Measurements from ENCODE around the gene GPR161.
A peak's percentile ranks its signal among the peaks of the same experiment; 100 is the strongest.
"Not testable (repeated sequence)": the region's sequence is repeated elsewhere in the genome, so short reads cannot be mapped to it uniquely, and the experiment has no call there.

The GPR161 gene

GRCh38 chr1:168087696-168088095, 49.0 kb downstream of the GPR161 start:
- DNase-seq (ENCODE audit: low read depth in 3 of 3) = no peak

GRCh38 chr1:168086438-168086837, 50.3 kb downstream of the GPR161 start:
- DNase-seq (ENCODE audit: low read depth in 3 of 3) = no peak

GRCh38 chr1:168085401-168085872, 51.3 kb downstream of the GPR161 start:
- no peak for DNase-seq (ENCODE audit: low read depth in 3 of 3)

- DNase-seq (ENCODE audit: low read depth in 3 of 3) = peak; percentile 19 to 44 (median 28)
These were observed 52.1 kb downstream of the GPR161 start for GRCh38 chr1:168084396-168085231.

GRCh38 chr1:168083456-168084325, 53.0 kb downstream of the GPR161 start:
- DNase-seq (ENCODE audit: low read depth in 3 of 3) = no peak

GRCh38 chr1:168082008-168082876, 54.5 kb downstream of the GPR161 start:
- peak; percentile 19 to 46 (median 35) for DNase-seq (ENCODE audit: low read depth in 3 of 3)

- DNase-seq (ENCODE audit: low read depth in 3 of 3) = no peak
These were observed 55.2 kb downstream of the GPR161 start for GRCh38 chr1:168081373-168082007.

- no peak for DNase-seq (ENCODE audit: low read depth in 3 of 3)
These were observed 57.0 kb downstream of the GPR161 start for GRCh38 chr1:168079761-168080160.

GRCh38 chr1:168069384-168069783, 67.3 kb downstream of the GPR161 start:
- DNase-seq (ENCODE audit: low read depth in 3 of 3) = no peak

GRCh38 chr1:168065506-168065905, 71.2 kb downstream of the GPR161 start:
- DNase-seq (ENCODE audit: low read depth in 3 of 3) = no peak

- no peak for DNase-seq (ENCODE audit: low read depth in 3 of 3)
These were observed 72.5 kb downstream of the GPR161 start for GRCh38 chr1:168064216-168064615.

GRCh38 chr1:168057921-168058320, 78.8 kb downstream of the GPR161 start:
- DNase-seq (ENCODE audit: low read depth in 3 of 3) = no peak

GRCh38 chr1:168057355-168057754, 79.4 kb downstream of the GPR161 start:
- DNase-seq (ENCODE audit: low read depth in 3 of 3) = no peak

- DNase-seq (ENCODE audit: low read depth in 3 of 3) = not testable (repeated sequence)
These were observed 80.6 kb downstream of the GPR161 start for GRCh38 chr1:168056152-168056551.

- DNase-seq (ENCODE audit: low read depth in 3 of 3) = no peak
These were observed 82.6 kb downstream of the GPR161 start for GRCh38 chr1:168054117-168054516.

- no peak for DNase-seq (ENCODE audit: low read depth in 3 of 3)
These were observed 83.0 kb downstream of the GPR161 start for GRCh38 chr1:168053681-168054080.

- no peak for DNase-seq (ENCODE audit: low read depth in 3 of 3)
These were observed 85.8 kb downstream of the GPR161 start for GRCh38 chr1:168050880-168051279.

GRCh38 chr1:168050307-168050706, 86.4 kb downstream of the GPR161 start:
- DNase-seq (ENCODE audit: low read depth in 3 of 3) = no peak

GRCh38 chr1:168045311-168045710, 91.4 kb downstream of the GPR161 start:
- DNase-seq (ENCODE audit: low read depth in 3 of 3) = no peak

GRCh38 chr1:168042362-168042761, 94.4 kb downstream of the GPR161 start:
- no peak for DNase-seq (ENCODE audit: low read depth in 3 of 3)

- no peak for DNase-seq (ENCODE audit: low read depth in 3 of 3)
These were observed 101.4 kb downstream of the GPR161 start for GRCh38 chr1:168035345-168035744.
